CD4-positive, alpha-beta T cell treated with Interleukin-4 for 1 hour (primary cell): ENCODE results near the gene SH3D19.
"Not testable (repeated sequence)": the region's sequence is repeated elsewhere in the genome, so short reads cannot be mapped to it uniquely, and the experiment has no call there.

Experiments
- DNase-seq, 2 donors: peaks; one replicate each; pipeline ENCODE4 v3.0.0-alpha.2; 2020 to 2022

SH3D19 gene

GRCh38 chr4:151091047-151091446 lies 234.4 kb downstream of the SH3D19 start:
- no peak for DNase-seq

DNA sequence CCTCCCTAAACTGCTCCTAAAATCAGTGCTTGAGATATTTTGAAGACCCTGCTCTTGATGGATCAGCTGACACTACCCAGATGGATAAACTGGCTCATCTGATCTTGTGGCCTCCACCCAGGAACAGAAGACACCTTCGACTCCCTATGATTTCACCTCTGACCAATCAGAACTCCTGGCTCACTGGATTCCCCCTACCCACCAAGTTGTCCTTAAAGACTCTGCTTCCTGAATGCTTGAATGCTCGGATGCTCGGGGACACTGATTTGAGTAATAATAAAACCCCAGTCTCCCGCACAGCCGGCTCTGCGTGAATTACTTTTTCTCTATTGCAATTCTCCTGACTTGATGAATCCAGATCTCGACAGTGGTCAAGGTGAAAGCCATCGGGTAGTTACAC lies 237.9 kb downstream of the SH3D19 start:
- DNase-seq, result no peak

DNA sequence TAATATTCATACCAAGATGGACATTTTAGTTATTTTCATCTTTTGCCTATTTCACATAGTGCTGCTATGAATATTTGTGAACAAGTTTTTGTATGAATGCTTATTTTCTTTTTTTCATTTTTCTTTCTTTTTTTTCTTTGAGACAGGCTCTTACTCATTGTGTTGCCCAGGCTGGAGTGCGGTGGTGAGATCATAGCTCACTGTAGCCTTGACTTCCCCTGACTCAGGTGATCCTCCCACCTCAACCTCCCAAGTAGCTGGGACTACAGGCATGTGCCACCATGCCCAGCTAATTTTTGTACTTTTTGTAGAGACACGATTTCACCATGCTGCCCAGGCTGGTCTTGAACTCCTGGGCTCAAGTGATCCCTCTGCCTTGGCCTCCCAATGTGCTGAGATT lies 247.4 kb downstream of the SH3D19 start:
- DNase-seq, result not testable (repeated sequence)

GRCh38 chr4:151074416-151074916 lies 250.9 kb downstream of the SH3D19 start:
- DNase-seq, result no peak
